Thyroid gland (tissue), 4 donors: ENCODE results near the gene CASQ1. TPM values are rescaled to one million over a fixed set of nuclear protein-coding genes. Genes with fewer than 3 reads are reported as not detected.

Source experiments
- DNase-seq, 2 donors: peaks; one replicate each; pipeline ENCODE4 v3.0.0-alpha.2; 2019
- H3K27ac ChIP-seq, 3 donors: fragments of 200-600 bp; sonication (generic); 1 replicate in 2 of 3; 2 replicates in 1 of 3; pipeline ENCODE4 v1.5.1; 2016 to 2019; ENCODE audit warnings: mild to moderate bottlenecking in 1 of 3, moderate library complexity in 1 of 3
- H3K27me3 ChIP-seq: fragments of 200-600 bp; sonication (generic); one replicate; pipeline ENCODE4 v1.5.1; 2019
- H3K36me3 ChIP-seq, 2 donors: fragments of 200-600 bp; sonication (generic); one replicate each; pipeline ENCODE4 v1.5.1; 2016 to 2019
- H3K4me1 ChIP-seq, 2 donors: fragments of 200-600 bp; sonication (generic); one replicate each; pipeline ENCODE4 v1.5.1; 2017 to 2019
- H3K4me3 ChIP-seq, 3 donors: fragments of 200-600 bp; sonication (generic); replicated peaks in 1 of 3; 1 replicate in 2 of 3; 2 replicates in 1 of 3; pipeline ENCODE4 v1.5.1; 2016; ENCODE audit warnings: mild to moderate bottlenecking in 1 of 3
- H3K9me3 ChIP-seq: fragments of 200-600 bp; sonication (generic); one replicate; pipeline ENCODE4 v1.5.1; 2017
- POLR2A ChIP-seq, 2 donors: fragments of 450-650 bp; IDR thresholded peaks; one replicate each; pipeline ENCODE4 v1.6.1; 2017; ENCODE audit warnings: antibody characterized with exemption in 2 of 2, mild to moderate bottlenecking in 2 of 2, moderate library complexity in 1 of 2
- WGBS, 2 donors: methylation state at CpG; one replicate each; pipeline ENCODE4 v1.1.5; 2017; 5-methylcytosine and 5-hydroxymethylcytosine counted together
- intact Hi-C: fragments of 100-400 bp; cut with DNase I; formaldehyde crosslinking; loops from one replicate; pipeline ENCODE4 v1.15.1; 2023
- total RNA-seq, 4 donors: library from RNA; depleted of rRNA; stranded (reverse); fragments of >200 nt; gene quantifications; one replicate each; pipeline ENCODE4 v1.2.3, GENCODE V29; 2016
- TF ChIP-seq, protein P1 (sequence below), 6 experiments: fragments of 200-600 bp in 3 of 6; fragments of 450-650 bp in 3 of 6; sonication (generic) in 3 of 6; IDR thresholded peaks; one replicate each; pipeline ENCODE4 v1.5.1; 2016 to 2019; ENCODE audit warnings: antibody characterized with exemption in 6 of 6, mild to moderate bottlenecking in 2 of 6, inconsistent platforms in 1 of 6, moderate library complexity in 1 of 6

The CASQ1 gene
- total RNA-seq, 4 donors from 2014 or later: not detected

DNA sequence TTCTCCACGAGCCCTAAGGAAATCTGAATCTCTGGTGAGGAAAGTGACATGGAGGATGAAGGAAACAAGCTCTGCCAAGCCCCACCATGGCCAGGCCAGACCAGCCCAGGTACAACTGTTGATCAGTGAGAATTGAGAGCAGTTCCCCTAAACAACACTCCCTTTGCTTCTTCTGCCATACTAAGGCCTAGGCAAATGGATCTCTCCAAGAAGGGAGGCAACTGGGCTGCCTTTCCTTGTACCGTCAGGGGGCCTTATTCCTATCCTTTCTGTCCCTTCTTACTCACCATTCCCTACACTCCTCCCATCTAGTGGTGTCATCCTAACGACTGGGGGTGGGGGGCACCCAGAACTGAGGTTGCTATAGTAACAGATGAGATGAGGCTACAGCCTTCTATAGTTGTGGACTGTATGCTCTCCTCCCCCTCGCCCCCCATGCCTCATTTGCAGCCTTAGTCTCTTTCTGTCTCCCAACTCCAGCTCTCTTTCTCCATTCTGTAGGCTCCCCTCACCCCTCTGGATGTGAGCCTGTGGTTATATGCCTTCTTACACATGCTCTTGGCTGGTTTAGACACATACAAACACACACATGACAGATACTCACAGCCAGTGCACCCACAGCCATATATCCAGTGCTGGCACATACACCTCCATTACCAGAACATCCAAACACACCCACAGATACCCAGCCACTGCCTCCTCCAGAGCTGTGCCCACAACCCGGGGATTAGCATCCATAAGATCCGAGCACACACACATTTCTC, 18.4 kb downstream of the CASQ1 start:
- Histone ChIP-seq H3K27me3 (no peaks in the 10 kb centered on the region), H3K4me1 (peaks cover 31 to 57% of the 10 kb centered on the region in 2 donors), H3K9me3 (no peaks in the 10 kb centered on the region), H3K36me3 (peaks cover 18 to 24% of the 10 kb centered on the region in 2 donors), H3K4me3 (no peak overlapping the region), H3K27ac (peak overlapping the region in 2 of 3 donors; percentile 32 to 87)
- no peak for TF ChIP-seq POLR2A (IDR thresholded peaks at IDR 0.05)
- TF ChIP-seq, protein P1, sequence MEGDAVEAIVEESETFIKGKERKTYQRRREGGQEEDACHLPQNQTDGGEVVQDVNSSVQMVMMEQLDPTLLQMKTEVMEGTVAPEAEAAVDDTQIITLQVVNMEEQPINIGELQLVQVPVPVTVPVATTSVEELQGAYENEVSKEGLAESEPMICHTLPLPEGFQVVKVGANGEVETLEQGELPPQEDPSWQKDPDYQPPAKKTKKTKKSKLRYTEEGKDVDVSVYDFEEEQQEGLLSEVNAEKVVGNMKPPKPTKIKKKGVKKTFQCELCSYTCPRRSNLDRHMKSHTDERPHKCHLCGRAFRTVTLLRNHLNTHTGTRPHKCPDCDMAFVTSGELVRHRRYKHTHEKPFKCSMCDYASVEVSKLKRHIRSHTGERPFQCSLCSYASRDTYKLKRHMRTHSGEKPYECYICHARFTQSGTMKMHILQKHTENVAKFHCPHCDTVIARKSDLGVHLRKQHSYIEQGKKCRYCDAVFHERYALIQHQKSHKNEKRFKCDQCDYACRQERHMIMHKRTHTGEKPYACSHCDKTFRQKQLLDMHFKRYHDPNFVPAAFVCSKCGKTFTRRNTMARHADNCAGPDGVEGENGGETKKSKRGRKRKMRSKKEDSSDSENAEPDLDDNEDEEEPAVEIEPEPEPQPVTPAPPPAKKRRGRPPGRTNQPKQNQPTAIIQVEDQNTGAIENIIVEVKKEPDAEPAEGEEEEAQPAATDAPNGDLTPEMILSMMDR (IDR thresholded peaks at IDR 0.05): no peak
- DNase-seq: no peak
- intact Hi-C loops: no loop called here
- 57 to 73% methylated on average over 6 of the region's 6 CpGs for WGBS, 2 donors

DNA sequence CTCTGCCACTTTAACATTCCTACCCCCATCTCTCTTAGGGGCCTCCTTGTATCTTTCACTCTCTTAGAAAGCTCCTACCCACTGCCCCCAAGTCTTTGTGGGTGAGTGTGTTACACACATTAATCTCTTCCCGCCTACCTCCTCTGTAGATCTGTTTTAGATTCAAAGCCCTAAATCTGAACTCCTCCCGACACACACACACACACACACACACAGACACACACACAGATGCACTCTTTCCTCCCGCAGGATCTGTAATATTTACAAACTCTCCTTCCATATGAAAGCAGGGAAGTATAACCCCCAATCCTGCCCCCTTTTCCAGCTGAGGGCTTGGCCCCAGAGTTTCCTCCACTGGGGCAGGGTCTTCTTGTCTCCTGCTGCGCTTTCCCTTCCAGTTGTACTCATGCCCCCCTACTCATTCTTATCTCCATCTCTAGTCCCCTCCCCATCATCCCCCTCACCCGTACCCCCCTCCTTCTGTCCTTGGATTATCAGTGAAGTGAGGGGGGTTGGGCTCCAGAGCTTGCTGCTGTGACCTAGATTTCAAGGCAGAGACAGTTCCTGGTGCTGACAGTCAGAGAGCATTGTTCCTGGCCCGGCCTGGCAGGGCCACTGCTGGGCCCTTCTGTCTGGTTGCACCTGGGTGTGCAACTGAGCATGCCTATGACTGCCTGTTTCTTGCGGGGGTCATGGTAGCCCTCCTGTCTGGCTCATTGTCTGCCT, 19.1 kb downstream of the CASQ1 start:
- peak overlapping the region in 2 of 3 donors; percentile 21 to 87 for H3K27ac ChIP-seq
- peaks cover 25 to 31% of the 10 kb centered on the region in 2 donors for H3K36me3 ChIP-seq
- TF ChIP-seq, protein P1 (IDR thresholded peaks at IDR 0.05): no peak
- TF ChIP-seq POLR2A (IDR thresholded peaks at IDR 0.05): no peak
- intact Hi-C loops: no loop called here
- H3K27me3 ChIP-seq: no peaks in the 10 kb centered on the region
- DNase-seq: peak; percentile 41 to 47
- no peak overlapping the region for H3K4me3 ChIP-seq
- H3K4me1 ChIP-seq: peaks cover 31 to 57% of the 10 kb centered on the region in 2 donors
- H3K9me3 ChIP-seq: no peaks in the 10 kb centered on the region
- WGBS, 2 donors: 51 to 55% methylated on average over 7 of the region's 7 CpGs

DNA sequence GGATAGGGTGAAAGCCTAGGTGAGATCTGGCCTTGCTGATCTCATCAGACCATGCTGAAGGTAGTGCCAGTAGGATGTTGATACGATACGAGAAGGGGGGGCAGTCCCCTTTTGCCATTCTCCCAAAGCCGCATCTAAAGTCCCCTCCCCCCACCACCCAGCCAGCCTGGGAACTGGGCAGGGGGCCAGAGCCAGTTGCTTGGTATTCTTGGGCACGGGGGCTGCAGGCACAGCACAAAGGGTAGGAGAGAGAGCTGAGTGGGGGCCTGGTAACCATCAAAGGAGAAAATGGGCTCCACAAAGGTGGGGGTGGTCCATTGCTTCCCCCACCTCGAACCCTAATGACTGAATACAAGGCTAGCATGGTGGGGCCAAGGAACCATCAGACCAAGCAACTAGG, 20.2 kb downstream of the CASQ1 start:
- Histone ChIP-seq H3K27me3 (no peaks in the 10 kb centered on the region), H3K4me3 (no peak overlapping the region), H3K36me3 (peaks cover 35 to 37% of the 10 kb centered on the region in 2 donors), H3K4me1 (peaks cover 28 to 52% of the 10 kb centered on the region in 2 donors), H3K27ac (peak overlapping the region in 2 of 3 donors; percentile 10 to 35), H3K9me3 (no peaks in the 10 kb centered on the region)
- TF ChIP-seq POLR2A (IDR thresholded peaks at IDR 0.05): no peak
- TF ChIP-seq, protein P1 (IDR thresholded peaks at IDR 0.05): no peak
- DNase-seq: peak in 1 of 2 donors; percentile 32
- intact Hi-C loops: no loop called here
- 49 to 51% methylated on average over 5 of the region's 5 CpGs for WGBS, 2 donors

DNA sequence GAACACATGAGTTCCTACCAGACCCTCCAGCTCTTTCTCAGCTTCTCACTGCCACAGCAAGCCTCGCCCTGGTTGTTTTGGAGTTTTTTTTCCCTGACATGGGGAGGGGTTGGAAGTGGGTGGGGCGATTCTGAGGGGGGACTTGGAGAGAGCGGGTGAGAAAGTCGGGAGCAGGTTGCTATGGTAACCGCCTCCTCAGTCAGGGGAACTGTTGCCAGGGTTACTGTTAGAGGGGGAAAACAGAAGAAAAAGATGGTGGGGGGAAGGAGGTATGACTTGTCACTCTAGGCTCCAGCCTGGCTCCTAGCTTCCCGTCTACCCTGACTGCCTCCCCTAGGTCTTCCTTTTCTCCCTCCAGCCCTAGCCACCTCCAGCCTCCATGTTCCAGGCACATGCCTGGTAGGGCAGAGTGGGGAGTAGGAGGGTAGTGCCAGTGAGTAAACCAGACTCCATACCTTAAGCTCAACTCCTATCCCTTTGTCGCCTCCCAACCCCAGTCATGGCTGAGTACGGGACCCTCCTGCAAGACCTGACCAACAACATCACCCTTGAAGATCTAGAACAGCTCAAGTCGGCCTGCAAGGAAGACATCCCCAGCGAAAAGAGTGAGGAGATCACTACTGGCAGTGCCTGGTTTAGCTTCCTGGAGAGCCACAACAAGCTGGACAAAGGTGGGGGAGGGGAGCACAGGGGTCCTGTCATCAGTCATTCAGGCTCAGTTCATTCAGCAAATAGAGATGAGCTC, 20.8 kb downstream of the CASQ1 start:
- H3K4me3 ChIP-seq: no peak overlapping the region
- H3K4me1 ChIP-seq: peaks cover 24 to 49% of the 10 kb centered on the region in 2 donors
- 75 to 79% methylated on average over 10 of the region's 10 CpGs for WGBS, 2 donors
- intact Hi-C loops: no loop called here
- H3K27me3 ChIP-seq: no peaks in the 10 kb centered on the region
- peaks cover 37 to 42% of the 10 kb centered on the region in 2 donors for H3K36me3 ChIP-seq
- peak overlapping the region in 2 of 3 donors; percentile 10 to 35 for H3K27ac ChIP-seq
- no peak for DNase-seq
- TF ChIP-seq POLR2A (IDR thresholded peaks at IDR 0.05): no peak
- TF ChIP-seq, protein P1 (IDR thresholded peaks at IDR 0.05): no peak
- H3K9me3 ChIP-seq: no peaks in the 10 kb centered on the region
